Non-pigmented ciliary epithelial cell (primary cell): Measurements from ENCODE around the gene NEDD4L.

Experiments used
- DNase-seq: peaks from one replicate; pipeline ENCODE4 v3.0.0-alpha.2; 2010; ENCODE audit warnings: low read depth

The NEDD4L gene

DNA sequence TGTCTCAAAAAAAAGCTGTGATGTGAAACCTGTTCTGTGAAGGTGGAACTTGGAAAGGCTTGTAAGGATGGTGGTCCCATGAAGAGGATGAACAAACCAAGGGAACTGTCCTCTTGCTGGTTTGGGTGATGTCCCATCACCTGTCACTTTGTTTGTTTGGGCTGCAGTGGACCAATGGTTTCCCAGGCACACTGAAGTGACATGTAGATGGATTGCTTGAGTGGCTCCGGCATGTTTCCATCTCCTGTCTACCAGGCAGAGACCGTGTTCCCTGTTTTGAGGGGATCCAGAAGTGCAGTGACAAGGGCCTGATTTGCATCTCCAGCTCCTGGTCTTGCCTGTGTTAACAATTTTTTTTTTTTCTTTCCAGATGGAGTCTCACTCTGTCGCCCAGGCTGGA lies 8.9 kb downstream of the NEDD4L start:
- no peak for DNase-seq

DNA sequence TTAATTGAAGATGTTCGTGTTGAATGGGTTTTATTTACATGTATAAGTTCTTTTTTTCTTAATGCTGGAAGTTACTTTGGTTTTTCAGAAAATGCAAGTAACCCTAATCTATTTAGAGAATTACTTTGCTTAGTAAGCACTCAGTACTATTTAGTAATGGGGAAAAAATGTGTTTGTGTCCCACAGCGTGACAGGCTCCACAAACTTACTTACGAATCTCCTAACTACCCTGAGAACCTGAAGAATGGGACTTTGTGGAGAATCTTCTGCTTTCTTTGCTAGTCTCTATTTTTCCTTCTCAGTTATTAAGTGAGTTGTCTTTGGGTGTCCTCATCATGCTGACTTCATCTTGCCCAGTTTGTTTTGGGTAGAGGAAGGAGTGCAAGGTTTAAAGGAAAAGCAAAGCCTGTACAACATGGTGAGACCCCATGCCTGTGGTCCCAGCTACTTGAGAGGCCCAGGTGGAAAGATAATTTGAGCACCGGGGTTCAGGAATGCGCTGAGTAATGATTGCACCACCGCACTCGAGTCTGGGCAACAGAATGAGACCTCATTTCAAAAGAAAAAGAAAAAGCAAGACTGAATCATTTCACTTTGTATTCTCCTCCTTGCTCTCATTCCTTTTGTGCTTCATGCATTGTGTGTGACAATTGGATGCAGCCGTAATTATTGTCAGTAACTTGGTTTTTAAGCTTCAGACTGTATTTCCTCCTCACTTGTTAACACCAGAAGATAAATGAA lies 10.2 kb downstream of the NEDD4L start:
- DNase-seq, result no peak

DNA sequence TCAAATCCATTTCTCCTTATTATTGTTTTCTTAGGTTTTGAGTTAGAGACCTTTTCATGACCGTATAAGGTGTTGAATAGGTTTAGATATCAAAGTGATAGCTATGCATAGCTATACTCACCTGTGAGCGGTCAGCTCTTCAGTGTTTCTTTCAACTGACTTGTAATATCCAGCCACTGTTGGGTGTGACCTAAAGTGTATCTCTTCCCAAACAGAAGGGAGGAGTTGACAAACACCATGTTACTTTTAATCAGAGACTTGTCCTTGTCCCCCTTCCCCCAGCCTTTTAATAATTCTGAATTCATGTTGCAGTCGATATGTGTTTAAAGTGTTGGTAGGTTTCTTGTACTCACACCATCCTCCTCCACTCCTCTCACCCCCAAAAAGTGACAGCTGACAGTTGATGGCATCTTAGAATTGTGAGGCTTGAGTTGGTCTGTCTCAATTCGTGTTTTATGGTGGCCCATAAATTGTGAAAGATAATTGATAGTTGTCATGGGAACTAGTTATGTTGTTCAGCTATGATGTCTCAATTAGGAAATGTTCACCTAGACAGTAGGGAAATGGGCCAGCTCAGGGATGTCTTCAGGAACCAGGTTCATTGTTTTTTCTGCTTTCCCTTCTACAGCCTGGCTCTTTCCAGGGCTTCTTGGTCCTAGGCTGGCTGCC lies 12.0 kb downstream of the NEDD4L start:
- DNase-seq, result no peak

DNA sequence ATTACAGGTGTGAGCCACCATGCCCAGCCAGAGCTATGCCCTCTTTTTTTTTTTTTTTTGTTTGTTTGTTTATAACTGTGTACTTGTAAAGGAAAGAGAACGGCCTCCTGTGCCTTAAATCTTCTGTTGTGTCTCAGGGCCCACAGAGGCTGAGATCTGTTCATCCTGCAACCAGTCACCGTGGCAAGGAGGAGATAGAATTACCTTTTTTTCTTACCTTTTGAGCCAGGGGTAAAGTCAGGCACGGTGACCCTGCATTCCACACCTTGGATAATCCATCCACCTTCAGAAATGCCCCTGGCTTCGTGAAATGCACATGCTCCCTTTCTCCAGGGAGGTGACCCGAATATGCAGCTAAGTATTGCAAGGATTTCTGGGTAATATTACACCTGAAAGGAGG lies 12.8 kb downstream of the NEDD4L start:
- no peak for DNase-seq

DNA sequence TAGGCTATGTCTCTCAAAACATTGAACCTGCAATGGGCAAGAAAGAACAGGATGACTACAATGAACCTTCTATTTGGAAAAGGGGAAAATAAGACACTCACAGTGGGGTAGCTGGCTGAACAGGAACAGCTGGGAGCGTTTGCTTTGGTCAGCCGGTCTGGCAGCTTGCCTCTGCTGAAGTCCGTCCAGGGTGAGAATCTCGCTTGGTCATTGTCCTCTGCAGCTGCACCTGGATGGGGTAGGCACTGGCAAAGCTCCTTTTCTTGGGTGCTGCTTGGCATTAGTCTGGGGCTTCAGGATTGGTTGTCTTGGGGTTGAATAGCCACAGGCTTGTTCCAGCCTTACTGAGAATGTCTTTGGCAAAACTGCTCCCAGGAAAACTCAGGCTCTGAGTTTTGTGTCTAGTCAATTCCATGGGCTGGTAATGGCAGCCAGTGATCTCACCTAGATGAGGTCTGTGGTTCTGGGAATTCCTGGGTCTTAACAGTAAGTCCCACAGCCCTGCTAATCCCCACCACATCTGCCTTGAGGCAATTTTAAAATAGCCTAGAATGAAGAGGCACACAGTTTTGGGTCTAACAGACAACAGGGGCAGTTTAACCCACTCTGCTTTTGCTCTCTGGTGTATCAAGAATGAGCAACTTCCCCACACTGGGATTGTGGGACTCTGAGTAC lies 13.4 kb downstream of the NEDD4L start:
- DNase-seq, result no peak

DNA sequence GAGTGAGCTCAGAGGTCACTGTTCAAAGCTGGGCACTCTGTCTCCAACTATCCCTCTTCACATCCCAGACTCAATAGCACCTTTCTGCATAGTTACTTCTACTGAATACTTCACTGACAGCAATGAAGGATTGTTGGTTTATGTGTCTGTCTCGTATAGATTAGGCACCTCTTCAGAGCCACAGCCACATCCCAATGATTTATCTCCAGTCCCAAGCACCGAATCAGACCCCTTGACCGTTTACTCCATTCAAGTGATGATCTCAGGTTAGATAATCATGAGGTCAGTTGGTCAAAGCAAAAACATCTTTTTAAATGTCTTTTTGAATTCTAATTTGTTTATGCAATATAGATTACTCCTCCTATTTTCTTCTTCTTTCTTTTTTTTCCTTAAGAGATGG lies 14.7 kb downstream of the NEDD4L start:
- DNase-seq, result no peak

DNA sequence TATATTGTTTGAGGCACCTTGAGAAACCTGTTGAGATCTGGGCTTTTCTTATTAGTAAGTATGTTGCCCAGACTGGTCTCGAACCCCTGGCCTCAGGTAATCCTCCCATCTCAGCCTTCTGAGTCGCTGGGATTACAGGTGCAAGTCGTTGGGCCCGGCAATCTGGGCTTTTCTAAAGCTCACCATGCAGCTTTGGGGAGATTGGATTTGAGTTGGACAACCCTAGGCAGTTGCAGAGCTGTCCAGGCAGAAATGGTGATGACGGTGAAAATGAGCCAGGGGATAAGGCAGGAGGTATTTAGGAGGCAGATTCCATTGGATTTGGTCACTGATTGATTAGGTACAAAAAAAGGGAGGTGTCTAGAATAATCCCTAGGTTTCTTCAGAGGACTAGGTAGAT lies 16.2 kb downstream of the NEDD4L start:
- DNase-seq, result no peak

DNA sequence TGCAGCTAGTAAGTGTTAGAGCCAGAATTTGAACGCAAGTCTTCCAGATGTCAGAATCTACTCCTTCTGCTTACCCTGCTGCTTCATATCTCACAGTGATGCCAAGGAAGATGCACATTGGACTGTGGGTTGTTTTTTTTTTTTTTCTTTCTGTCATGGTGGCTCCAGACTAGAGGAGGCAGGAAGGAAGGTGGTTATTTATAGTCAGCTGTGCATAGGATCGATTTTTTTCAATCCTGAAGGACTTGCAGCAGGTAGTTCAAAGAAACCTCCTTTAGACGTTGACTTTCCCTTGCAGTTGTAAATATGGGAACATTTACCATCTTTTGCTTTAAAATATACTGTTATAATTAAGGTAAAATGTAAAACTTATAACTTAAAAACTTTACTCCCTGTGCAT lies 17.3 kb downstream of the NEDD4L start:
- no peak for DNase-seq

DNA sequence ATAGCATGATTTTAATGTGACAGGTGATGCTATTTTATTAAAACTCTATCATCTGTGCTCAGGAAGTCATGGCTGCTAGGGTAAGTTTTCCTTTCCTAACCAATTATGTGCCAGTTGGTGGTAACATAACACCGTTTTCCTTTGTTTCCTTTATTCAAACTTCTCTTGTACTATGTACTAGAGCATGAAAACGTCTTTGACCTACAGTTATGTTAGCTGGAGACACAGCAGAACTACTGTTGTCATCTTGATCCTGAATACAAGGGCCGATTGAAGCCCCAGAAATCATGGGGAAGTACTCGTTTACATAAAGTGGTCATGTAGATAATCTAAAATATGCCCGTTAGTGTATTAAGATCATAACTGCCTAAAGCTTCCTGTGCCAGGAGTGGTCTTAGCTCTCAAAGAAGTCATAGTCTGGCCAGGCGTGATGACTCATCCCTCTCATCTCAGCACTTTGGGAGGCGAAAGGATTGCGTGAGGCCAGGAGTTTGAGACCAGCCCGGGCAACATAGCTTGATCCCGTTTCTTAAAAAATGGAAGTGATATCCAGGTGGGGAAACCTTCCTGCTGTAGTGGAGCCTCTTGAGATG lies 20.5 kb downstream of the NEDD4L start:
- DNase-seq, result no peak

DNA sequence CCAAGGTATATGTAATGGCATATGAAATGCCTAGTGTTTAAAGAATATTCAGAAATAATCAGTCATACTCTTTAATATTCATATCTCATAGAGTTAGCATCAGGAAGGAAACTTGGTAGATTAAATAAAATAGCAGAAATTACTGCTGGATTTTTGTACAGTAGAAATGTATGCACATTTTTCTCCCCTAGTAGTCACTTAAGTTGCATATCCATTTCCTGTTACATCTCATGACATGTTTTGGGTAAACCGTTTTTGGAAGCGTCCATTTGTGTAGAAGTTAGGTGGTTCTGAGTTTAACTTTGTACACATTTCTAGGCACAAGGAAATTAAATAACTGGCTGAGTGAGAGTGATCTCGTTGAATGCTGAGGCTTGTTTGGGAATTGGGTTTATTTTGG lies 21.9 kb downstream of the NEDD4L start:
- DNase-seq, result no peak

DNA sequence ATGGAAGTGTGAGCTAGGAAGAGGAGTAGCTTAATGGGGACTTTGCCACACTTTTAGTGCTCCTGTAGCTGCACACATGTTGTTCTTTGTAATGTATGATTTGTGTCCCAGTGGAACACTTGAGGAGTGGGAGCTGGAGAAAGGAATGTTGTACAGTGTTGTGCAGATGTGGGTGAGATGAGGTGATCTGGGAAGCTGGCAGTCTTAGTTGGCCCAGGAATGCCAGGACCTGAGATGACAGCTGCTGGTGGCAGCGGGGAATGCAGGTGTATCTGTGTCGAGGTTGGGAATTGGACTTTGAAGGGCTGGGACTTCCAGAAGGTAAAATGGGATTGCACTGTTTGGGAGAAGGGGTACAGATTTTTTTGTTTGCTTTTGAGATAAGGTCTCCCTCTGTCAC lies 23.6 kb downstream of the NEDD4L start:
- no peak for DNase-seq

DNA sequence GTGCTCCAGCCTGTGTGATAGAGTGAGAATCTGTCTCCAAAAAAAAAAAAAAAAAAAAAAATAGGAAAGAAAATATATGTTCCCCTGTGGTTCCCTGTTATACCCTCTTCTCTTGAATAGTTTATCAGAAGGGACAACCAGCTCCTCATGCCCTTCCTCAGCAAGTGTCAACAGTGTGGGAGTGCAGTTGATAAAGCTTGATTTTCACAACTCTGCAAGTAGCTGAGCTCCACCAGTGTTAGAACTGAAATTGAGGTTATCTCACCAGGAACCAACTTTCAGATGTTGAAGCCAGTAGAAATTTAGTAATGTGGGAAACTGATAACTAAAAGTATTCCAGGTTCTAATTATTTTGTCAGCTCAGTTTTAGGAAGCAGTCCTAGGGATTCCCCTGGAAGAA lies 25.1 kb downstream of the NEDD4L start:
- no peak for DNase-seq

DNA sequence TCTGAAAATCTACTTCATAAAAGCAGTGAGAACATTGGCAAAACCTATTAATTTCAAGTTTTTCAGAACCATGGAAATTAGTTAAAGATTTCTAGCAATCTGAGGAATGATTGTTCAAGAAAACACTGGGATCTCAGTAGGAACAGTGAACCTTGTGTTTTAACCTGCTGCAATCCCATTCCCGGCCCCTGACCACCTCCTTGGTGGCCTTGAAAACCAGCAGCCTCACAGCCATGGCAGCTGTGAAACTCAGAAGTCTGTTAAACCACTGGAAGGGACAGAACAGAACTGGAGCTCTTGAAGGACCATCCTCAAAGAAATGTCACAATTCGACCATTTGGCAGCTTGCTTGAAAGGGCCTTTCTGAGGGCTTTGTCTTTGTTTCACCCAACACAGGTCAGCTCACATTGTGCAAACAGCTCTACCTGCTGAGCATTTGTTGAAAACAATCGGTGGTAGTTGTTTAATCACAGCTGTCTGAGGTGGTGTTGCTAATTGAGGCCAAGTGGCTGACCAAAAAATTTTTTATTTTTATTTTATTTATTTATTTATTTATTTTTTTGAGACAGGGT lies 25.8 kb downstream of the NEDD4L start:
- no peak for DNase-seq

DNA sequence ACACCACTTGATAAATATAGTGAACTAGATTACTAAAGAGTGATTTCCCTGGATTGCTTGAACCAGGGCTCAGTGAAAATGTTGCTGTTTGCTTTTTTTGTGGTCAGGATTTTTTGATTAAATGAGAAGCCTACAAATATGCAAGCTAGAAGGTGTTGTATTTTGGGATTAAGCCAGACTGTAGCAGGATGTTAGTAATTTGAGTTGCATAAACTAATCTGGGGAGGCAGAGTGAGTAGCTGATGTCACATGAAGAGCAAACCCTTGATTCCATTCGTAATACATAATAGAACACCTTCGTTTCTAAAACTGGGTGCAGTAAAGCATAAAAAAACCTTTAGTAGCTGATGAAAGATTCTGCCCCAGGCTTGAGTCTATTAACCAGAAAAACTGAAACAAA lies 32.0 kb downstream of the NEDD4L start:
- DNase-seq, result no peak

DNA sequence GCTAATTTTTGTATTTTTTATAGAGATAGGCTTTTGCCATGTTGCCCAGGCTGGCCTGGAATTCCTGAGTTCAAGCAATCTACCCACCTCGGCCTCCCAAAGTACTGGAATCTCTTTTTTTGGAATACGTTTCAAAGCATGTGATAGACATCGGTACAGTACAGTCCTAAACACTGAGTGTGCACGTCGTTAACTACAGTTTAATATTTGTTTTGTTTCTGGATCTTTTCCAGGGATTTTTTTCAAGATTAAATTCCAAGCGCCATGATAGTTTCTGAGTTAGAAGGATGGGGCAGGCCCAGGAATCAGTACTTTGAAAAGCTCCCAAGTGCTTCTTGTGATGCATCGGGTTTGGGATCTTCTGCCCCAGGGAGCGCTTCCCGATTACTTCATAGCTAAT lies 33.3 kb downstream of the NEDD4L start:
- no peak for DNase-seq

DNA sequence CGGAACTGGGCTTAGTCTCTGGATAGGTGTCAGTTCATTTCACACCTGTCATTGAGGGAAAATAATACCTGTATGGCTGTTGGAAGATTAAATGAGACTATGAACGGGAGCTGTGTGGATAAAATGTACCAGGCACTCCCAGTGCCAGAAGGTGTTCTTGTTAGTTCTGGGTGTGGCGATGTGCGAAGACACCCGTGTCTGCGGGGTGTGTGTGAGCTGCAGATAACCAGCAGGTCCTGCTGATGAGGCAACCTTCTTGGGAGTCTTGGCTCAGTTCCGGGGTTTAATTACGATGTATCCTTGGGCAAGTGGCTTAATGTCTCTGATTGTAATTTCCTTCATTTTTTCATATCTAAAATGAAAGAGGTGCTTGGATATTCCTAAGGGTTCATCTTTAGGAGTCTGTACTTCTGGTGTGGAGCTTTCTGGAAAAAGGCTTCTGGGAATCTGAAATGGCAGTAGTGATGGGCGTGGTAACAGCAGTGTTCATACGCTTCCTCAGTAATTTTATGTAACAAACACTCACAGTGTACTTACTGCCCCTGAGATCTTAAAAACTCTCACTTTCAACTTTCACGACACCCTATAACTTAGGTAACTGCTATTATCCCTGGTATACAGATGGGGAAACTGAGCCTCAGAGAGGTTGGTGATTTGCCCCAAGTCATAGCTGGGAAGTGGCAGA lies 35.0 kb downstream of the NEDD4L start:
- no peak for DNase-seq

DNA sequence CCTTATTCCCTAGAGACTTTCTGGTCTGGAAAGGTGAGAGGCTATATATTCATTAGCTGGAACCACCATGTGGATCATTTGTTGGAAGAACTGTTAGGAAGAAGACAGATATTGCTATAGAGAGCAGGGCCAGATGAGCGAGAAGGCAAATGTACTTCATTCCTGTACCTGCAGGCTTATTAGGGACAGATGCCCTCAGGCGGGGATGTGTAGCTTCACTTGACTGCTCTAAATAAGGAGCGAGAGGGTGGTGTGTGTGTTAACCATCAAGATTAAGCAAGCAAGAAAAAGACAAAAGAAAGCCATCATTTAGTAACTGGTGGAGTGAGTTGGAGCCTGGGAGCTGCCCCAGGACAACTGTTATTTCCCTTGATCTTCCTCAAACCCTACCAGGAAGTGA lies 36.4 kb downstream of the NEDD4L start:
- no peak for DNase-seq

DNA sequence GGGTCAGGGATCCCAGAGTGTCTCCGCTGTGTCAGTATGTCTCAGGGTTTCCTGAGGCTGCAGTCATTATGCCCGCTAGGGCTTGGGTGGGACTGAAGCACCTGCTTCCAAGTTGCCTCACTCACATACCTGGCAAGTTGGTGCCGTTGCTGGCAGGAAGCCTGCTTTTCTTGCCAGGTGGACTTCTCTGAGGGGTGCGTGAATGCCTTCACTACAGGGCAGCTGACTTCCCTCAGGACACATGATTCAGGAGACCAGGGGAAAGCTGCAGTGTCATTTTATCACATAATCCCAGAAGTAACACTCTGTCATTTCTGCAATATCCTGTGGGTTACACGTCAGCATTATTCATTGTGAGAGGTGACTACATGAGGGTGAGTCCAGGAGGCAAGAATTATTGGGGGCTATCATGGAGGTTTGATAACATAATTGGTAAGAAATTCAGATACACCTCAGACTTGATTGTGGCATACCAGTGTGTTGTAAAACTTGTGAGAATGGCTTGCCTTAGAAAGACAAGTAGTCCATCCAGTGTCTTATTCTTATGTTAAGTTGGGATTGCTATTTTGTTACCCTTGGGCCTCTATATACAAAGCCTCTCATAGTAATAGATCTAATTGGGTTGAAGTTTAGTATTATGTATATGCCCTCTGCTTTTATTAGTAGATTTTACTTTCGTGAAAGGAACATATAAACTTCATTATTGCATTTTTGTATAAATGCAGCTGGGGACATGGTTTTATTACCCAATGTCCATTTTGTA lies 44.1 kb downstream of the NEDD4L start:
- no peak for DNase-seq

DNA sequence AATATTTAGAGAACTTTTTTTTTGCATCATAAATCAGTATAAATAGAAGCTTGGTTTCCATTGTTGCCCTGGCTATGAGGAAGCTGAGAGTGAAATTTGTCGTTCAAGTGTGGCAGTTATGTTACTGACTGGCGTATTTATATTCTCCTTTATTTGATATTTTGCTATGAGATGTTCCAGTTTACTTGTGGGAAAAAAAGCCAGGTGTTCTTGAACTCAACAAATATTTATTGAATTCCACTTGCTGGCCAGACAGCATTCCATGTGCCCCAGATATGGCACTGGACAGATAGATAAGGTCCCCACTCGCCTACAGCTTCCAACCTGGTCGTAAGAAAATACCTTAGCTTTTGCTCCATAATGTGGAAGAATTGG lies 44.7 kb downstream of the NEDD4L start:
- DNase-seq, result no peak

DNA sequence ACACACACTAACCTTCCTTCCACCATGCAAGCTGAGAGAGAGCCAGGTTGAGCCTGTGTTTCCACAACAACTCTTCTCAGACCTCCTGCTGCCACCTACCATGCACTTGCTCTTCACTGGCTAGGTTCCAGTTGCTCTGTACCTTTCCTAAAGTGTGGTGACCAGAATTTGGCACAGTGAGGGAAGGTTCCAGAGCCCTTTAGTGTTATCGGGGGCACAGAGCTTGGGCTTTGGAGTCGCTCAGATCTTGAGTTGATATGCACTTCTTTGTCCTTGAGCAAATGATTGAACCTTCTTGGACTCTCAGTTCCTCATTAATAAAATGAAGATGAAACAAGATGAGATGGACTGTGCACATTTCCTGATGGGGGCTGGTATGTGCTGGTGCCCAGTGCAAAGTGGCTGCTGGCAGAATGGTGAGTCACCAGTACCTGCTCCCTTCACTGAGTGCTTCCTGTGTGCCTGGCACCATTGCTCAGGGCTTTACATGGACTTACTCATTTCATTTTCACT lies 47.1 kb downstream of the NEDD4L start:
- no peak for DNase-seq

DNA sequence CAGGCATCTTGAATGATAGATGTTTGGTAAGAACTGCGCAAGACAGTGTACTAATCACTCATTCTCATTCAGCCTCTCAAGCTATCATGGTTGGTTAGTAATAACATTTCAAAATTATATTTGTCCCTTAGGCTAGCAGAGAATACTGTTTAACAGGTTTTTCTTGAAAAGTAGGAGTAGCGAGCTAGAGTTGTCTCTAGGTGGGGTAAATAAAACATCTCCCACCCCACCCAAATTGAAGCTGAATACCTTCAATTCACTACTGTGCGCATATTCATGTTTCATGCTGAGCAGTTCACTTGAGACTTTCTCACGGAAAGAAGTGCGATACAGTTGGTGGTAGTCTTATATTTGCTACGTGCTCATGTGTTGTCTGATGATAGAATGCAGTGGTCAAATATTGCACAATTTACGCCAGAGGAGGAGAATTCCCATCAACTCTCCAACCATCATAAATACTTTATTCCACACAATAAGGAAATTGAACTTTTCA lies 49.3 kb downstream of the NEDD4L start:
- DNase-seq, result no peak
